K562 (cell line): ENCODE measurements around the gene DTD1.

Experiments
- C11orf30 ChIP-seq: fragments of 450-650 bp; IDR thresholded peaks from 2 replicates; pipeline ENCODE4 v1.6.1; 2016; ENCODE audit warnings: low read depth, mild to moderate bottlenecking
- FOXM1 ChIP-seq, 2 experiments: fragments of 450-650 bp in 1 of 2; sonication (generic) in 1 of 2; formaldehyde crosslinking in 1 of 2; IDR thresholded peaks; 2 replicates each; pipeline versions ENCODE4 v1.6.1 to v1.9.0; 2017 to 2022; ENCODE audit warnings: low read depth in 2 of 2, mild to moderate bottlenecking in 2 of 2, missing genetic modification reagents in 1 of 2, moderate library complexity in 1 of 2
- HDAC2 ChIP-seq: fragments of 450-650 bp; IDR thresholded peaks from 2 replicates; pipeline ENCODE4 v1.6.1; 2016; ENCODE audit warnings: mild to moderate bottlenecking
- RCOR1 ChIP-seq, 2 experiments: IDR thresholded peaks; 2 replicates each; pipeline ENCODE4 v1.6.1; 2012; ENCODE audit warnings: low read depth in 2 of 2, low read length in 2 of 2, borderline replicate concordance in 1 of 2, improper control_type of control experiment in 1 of 2
- SETDB1 ChIP-seq: IDR thresholded peaks from one replicate; pipeline ENCODE4 v1.6.1; 2012; ENCODE audit warnings: low read length, control low read depth, inconsistent platforms
- TCF3 ChIP-seq: sonication (generic); formaldehyde crosslinking; IDR thresholded peaks from 2 replicates; pipeline ENCODE4 v1.4.0; 2020; ENCODE audit warnings: mild to moderate bottlenecking, missing genetic modification reagents
- ZBTB12 ChIP-seq: fragments of 250-450 bp; sonication (Bioruptor Pico); IDR thresholded peaks from 2 replicates; pipeline ENCODE4 v1.4.0; 2020
- ZNF384 ChIP-seq: IDR thresholded peaks from 2 replicates; pipeline ENCODE4 v1.6.1; 2012; ENCODE audit warnings: low read depth, low read length, improper control_type of control experiment
- TF ChIP-seq, protein P1 (sequence below), 3 experiments: IDR thresholded peaks in 2 of 3; conservative IDR thresholded peaks in 1 of 3; 2 replicates each; pipeline ENCODE4 v1.5.1; 2011 to 2012; ENCODE audit warnings: low read length in 3 of 3, mild to moderate bottlenecking in 3 of 3, control low read depth in 2 of 3, improper control_type of control experiment in 1 of 3, inconsistent platforms in 1 of 3, low read depth in 1 of 3, mixed read lengths in 1 of 3, moderate library complexity in 1 of 3; ENCODE audit not compliant: insufficient read depth in 2 of 3
- TF ChIP-seq, protein P2 (sequence below): fragments of 450-650 bp; formaldehyde crosslinking; IDR thresholded peaks from 2 replicates; pipeline ENCODE4 v1.4.0; 2020; ENCODE audit warnings: mild to moderate bottlenecking, moderate library complexity

DNA sequence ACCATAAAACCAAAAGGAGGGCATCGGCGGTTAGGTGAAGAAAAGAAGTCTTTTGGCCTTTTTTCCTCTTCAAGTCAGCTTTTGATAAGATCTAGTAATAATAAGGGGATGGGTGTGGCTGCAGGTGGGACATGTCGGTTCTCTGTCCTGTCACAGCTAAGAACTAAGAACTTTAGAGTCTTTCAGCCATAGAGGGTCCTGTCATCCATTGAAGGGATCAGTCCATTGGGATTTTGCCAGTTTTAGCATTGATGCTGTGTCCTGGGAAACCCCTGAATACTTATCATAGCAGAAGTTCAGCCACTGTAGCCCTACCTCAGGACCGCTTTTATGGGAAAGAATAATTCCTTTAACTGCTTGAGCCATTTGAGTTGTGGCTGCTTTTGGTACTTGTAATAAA lies 207.5 kb downstream of the DTD1 start:
- TF ChIP-seq TCF3 (no peak), ZNF384 (no peak), RCOR1 (IDR thresholded peaks at IDR 0.05; ENCODE audit: borderline replicate concordance in 1 of 2, low read depth in 2 of 2, low read length in 2 of 2) (no peak), HDAC2 (no peak), FOXM1 (IDR thresholded peaks at IDR 0.05; ENCODE audit: low read depth) (no peak), FOXM1 (CRISPR knock-in tag; IDR thresholded peaks at IDR 0.05; ENCODE audit: low read depth) (no peak), SETDB1 (no peak), C11orf30 (no peak), ZBTB12 (CRISPR knock-in tag) (no peak)
- TF ChIP-seq, protein P1, sequence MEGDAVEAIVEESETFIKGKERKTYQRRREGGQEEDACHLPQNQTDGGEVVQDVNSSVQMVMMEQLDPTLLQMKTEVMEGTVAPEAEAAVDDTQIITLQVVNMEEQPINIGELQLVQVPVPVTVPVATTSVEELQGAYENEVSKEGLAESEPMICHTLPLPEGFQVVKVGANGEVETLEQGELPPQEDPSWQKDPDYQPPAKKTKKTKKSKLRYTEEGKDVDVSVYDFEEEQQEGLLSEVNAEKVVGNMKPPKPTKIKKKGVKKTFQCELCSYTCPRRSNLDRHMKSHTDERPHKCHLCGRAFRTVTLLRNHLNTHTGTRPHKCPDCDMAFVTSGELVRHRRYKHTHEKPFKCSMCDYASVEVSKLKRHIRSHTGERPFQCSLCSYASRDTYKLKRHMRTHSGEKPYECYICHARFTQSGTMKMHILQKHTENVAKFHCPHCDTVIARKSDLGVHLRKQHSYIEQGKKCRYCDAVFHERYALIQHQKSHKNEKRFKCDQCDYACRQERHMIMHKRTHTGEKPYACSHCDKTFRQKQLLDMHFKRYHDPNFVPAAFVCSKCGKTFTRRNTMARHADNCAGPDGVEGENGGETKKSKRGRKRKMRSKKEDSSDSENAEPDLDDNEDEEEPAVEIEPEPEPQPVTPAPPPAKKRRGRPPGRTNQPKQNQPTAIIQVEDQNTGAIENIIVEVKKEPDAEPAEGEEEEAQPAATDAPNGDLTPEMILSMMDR (IDR thresholded peaks at IDR 0.05 in 2 of 3, conservative IDR thresholded peaks at IDR 0.05 in 1 of 3; ENCODE audit: insufficient read depth in 2 of 3, low read depth in 1 of 3, low read length in 3 of 3): no peak
- TF ChIP-seq, protein P2, sequence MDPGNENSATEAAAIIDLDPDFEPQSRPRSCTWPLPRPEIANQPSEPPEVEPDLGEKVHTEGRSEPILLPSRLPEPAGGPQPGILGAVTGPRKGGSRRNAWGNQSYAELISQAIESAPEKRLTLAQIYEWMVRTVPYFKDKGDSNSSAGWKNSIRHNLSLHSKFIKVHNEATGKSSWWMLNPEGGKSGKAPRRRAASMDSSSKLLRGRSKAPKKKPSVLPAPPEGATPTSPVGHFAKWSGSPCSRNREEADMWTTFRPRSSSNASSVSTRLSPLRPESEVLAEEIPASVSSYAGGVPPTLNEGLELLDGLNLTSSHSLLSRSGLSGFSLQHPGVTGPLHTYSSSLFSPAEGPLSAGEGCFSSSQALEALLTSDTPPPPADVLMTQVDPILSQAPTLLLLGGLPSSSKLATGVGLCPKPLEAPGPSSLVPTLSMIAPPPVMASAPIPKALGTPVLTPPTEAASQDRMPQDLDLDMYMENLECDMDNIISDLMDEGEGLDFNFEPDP (CRISPR knock-in tag): no peak
